ENCODE measurements around the gene DLGAP1.

Gene DLGAP1

DNA sequence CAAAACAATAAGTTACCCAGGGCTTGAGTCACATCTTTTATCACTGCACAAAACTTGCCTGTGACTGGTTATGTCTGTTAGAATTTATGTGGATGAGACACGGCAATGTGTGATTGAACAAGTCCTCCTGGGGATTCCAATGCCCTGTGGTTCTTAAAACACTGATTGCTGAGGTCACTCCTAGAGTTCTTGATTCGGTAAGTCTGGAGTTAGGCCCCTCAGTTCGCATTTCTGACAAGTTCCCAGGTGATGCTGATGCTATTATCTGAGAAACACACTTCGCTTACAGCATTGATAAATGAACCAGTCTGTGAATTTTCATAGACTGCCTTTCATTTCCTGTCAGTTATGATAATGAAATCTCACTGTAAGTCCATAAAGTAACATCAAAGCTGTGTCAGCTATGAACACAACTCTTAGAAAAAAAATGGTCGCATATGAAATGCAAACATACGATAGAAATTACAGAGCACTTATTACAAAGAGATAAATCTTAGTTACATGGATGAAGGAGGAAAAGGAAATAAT is 214.0 kb downstream of the DLGAP1 start:
- no peak for DNase-seq (ENCODE audit: low spot score)

DNA sequence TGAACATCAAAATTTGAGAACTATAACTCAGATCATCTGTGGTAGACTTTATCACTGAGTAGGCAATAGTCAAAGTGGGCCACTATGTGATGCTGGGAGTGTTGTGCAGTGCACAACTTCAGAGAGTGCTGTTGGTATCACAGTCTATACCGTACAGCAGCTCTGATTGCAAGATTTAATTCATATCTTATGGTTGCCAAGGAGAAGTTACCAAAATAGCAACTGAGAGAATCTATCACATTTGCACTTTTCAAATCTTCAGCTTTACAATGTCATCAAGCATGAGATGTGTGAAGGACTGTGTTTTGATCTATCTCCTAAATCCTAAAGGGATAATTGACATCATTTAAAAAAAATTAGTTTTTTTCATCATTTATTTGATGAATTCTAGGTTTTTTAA is 216.1 kb downstream of the DLGAP1 start:
- DNase-seq (ENCODE audit: low spot score): no peak

GRCh38 chr18:4237664-4238041 is 217.5 kb downstream of the DLGAP1 start:
- no peak for DNase-seq (ENCODE audit: low spot score)

GRCh38 chr18:4236940-4237663 is 218.0 kb downstream of the DLGAP1 start:
- no peak for DNase-seq (ENCODE audit: low spot score)

DNA sequence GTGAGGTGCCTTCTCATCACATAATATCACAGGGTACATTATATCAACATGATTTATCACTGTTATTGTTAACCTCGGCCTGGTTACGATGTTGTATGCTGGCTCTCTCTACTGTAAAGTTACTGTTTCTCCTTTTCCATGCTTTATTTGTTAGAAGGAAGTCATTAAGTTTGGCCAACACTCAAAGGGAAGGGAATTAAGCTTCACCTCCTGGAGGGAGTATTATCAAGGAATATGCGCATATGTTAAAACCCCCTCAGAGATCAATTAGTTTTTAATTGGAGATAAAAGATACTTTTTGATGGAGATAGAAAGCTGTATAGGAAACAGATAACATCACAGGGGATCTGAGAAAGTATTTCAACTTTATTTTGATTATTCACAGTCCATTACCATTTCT is 221.6 kb downstream of the DLGAP1 start:
- DNase-seq (ENCODE audit: low spot score): no peak

DNA sequence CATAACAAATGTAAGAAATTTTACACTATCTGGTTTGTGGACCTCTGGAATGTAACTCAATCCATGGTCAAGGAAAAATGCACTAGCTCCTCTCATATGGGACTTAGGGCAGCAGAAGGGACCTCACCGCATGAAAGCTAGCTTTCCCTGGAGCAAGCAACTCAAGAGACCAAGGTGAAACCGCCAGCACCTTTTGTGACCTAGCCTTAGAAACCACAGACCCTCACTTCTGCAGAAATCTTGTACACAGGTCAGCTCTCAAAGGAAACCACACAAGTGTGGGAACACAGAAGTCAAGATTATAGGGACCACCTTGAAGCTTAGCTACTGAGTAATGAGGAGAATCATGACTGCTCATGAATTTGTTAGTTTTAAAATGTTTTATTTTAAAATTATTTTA is 222.5 kb downstream of the DLGAP1 start:
- DNase-seq (ENCODE audit: low spot score): no peak

- no peak for DNase-seq (ENCODE audit: low spot score)
Measured at GRCh38 chr18:4231260-4231659, 223.8 kb downstream of the DLGAP1 start.

GRCh38 chr18:4230450-4231168 is 224.5 kb downstream of the DLGAP1 start:
- DNase-seq (ENCODE audit: low spot score): no peak

GRCh38 chr18:4224031-4224704 is 230.9 kb downstream of the DLGAP1 start:
- DNase-seq (ENCODE audit: low spot score): no peak

GRCh38 chr18:4211111-4211837 is 243.8 kb downstream of the DLGAP1 start:
- no peak for DNase-seq (ENCODE audit: low spot score)

DNA sequence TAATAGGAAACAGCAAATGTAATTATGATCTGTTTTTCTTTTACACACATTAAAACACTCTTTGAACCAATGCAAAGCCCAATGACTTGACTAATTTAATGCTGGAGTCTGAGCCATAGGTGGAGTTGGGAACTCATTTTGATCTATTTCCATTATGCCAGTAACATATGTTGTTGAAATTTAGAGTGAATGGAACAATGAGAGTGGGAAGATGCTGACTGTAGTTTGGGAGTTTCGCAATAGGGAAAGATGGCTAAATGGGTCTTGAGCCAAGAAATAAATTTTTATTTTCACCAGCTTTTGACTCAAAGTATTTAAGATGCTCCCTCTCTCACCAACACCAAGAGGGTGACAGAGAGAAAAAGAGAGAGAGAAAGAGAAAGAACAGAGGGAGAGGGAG is 246.7 kb downstream of the DLGAP1 start:
- DNase-seq (ENCODE audit: low spot score): no peak

DNA sequence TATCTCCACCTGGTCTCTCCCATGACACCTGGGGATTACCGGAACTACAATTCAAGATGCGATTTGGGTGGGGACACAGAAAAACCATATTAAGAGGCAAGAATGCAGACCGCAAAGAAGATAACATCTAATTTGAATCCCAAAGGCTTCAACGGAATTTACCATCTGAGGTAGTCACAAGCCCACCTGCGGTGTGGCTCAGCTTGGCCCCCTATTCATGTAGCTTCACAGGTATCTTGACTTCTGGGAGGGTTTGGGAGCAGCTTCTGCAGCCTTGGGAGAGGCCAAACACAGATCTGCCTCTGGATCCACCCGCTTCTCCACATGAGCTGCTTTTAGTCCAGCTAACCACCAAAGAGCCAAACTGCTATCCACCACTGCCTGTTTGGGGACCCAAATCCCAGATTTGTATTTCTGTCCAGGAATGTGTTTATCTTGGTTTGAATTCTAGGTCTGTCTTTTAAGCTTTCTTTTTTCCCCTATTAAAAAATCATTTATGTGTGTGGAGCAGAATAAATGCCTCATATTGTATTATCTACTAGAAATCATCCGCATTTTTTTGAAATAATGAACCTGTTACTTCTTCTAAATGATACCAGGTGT is 247.6 kb downstream of the DLGAP1 start:
- no peak for DNase-seq (ENCODE audit: low spot score)

DNA sequence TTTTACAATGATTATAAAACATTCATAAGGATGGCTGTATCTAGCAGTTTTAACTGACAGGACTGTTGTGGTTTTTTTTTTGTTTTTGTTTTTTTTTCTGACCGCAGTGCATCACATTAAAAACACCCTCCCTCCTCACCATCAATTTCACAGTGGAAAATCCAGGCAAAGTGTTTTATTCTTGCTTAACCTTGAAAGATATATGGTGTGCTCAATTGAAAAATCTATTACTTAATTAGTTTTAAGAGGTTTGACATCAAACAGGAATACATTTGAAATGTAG is 250.7 kb downstream of the DLGAP1 start:
- no peak for DNase-seq (ENCODE audit: low spot score)

- no peak for DNase-seq (ENCODE audit: low spot score)
Measured at GRCh38 chr18:4203568-4204437, 251.3 kb downstream of the DLGAP1 start.

DNA sequence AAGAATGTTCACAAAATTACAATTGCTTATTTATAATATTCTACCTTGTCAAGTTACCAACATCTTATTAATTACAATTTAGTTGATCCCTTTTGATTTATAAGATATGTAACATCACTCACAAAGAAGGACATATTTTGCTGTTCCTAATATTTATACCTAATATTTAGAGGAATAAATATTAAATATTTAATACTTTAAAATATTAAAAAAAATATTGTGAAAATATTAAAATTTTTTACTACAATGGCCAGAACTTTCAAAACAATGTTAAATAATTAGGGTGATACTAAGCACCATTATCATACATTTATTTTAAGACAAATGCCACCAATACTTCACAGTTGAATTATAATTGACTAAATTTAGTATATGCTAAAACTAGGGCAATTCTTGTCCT is 254.7 kb downstream of the DLGAP1 start:
- DNase-seq (ENCODE audit: low spot score): no peak

DNA sequence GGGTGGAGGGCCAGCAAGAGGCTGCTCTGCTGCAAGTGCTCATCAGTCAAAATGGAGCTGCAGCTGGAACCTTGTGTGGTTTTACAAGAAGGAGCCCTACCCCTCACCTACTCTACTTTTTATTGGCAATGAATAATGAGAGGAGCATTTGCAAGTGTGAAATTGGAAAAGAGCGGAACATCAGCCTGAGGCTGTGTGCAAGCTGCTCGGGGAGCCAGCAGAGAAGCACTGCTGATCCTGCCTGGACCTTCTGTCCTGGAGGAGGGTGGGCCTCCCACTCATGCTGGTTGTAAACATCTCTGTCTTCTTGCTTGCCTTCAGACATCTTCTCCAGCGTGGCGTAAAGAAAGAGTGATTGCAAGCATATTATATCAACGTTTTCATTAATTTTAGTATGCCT is 256.2 kb downstream of the DLGAP1 start:
- no peak for DNase-seq (ENCODE audit: low spot score)

DNA sequence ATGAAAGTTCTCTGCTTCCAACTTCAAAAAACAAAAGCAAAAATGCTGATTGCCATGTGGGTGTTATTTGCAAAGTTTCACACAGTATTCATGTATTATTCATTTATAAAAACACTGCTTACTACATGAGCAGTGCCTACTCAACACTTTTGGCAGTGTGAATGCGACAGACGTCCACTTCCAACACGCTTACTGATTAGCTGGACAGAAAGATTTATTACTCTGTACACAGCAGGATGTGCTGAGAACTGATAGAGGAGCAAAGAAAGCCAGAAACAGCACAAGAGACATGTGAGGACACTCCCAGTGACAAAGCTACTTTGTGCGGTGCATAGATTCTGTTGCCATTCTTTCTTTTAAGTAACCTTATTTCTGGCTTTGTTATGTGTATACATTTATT is 258.8 kb downstream of the DLGAP1 start:
- DNase-seq (ENCODE audit: low spot score): peak; percentile 6

DNA sequence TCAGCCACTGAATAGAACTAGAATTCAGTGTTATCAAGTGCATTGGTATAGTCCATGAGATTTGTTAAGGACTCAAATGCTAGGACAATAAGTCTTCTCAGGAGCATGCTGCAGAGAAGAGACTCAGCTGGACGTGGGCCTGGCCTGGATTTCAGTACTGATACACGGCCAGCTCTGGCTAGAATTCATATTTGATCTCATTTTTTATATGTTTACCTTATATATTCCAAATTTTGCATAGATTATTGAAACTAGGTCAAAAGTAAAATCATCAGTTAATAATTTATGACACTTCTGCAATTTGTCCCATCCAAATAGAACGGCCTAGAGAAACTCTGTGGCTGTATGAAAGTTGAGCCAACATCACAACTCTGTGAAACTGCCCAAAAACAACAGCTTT is 262.0 kb downstream of the DLGAP1 start:
- no peak for DNase-seq (ENCODE audit: low spot score)

DNA sequence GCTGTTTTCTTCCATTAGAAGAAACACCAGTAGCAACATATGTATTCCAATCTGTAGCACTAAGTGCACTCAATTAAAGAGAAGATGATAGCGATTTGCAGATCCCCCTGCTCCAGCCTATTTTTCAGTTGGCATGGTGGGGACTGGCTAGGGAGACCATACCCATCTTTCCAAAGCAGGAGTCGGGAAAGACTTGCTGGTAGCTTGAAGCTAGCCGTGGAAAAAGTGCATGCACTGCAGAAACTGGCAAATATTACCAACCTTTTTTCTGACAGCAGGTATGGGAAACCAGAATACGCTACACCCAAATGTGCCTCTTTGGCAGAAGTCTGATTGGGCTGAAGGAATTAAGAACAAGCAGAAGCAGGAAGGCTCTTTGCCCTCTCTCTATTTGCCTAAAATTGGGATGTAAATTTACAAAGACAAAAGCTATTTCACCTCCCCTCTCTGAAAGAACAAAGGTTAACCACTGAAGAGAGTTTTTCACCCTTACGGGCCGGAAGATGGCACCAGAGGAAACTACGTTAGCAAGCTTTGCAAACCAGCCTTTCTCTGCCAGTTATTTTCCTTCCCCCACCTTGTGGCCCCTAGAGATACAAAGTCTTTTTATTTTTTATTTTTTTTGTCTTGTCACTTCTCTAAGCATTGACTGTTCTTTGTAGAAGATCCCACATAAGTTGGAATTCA is 273.1 kb downstream of the DLGAP1 start:
- DNase-seq (ENCODE audit: low spot score): peak; percentile 22

DNA sequence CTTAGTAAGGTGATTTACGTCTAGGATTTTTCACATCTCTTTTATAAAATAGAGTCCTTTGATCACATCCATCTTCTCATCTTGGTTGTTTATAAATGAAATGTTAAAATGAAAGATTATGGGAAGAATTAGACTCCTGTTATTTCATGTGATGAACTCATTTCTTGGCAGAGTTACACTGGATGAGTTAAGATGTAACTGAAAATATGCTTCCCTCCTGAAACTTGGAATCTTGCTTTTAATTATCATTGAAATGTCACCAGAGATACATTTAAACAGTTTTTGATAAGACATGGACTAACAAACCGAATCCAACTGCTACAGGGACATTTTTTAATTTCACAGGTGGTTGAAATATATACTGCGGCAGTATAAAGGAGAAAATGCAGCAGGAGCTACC is 274.0 kb downstream of the DLGAP1 start:
- no peak for DNase-seq (ENCODE audit: low spot score)

Measured in HuH-7 (cell line).